HEK293T (cell line): ENCODE measurements around the gene DCAF12.

Experiments
- CTBP1 ChIP-seq: fragments of 450-650 bp; IDR thresholded peaks from 2 replicates; pipeline ENCODE4 v1.6.1; 2016; ENCODE audit warnings: borderline replicate concordance
- FOXK2 ChIP-seq: fragments of 450-650 bp; IDR thresholded peaks from 2 replicates; pipeline ENCODE4 v1.6.1; 2016; ENCODE audit warnings: mild to moderate bottlenecking
- FOXM1 ChIP-seq: fragments of 450-650 bp; IDR thresholded peaks from 2 replicates; pipeline ENCODE4 v1.6.1; 2017; ENCODE audit warnings: mild to moderate bottlenecking, borderline replicate concordance
- HDGF ChIP-seq: fragments of 450-650 bp; IDR thresholded peaks from 2 replicates; pipeline ENCODE4 v1.6.1; 2017; ENCODE audit warnings: antibody characterized with exemption, borderline replicate concordance
- NFRKB ChIP-seq: fragments of 450-650 bp; IDR thresholded peaks from 2 replicates; pipeline ENCODE4 v1.6.1; 2016; ENCODE audit warnings: mild to moderate bottlenecking, moderate library complexity
- SP1 ChIP-seq: fragments of 450-650 bp; IDR thresholded peaks from 2 replicates; pipeline ENCODE4 v1.6.1; 2017
- TARDBP ChIP-seq: fragments of 450-650 bp; IDR thresholded peaks from 2 replicates; pipeline ENCODE4 v1.6.1; 2016
- ZNF384 ChIP-seq: fragments of 450-650 bp; IDR thresholded peaks from 2 replicates; pipeline ENCODE4 v1.6.1; 2016
- TF ChIP-seq, protein P1 (sequence below): fragments of 450-650 bp; IDR thresholded peaks from 2 replicates; pipeline ENCODE4 v1.6.1; 2016

DNA sequence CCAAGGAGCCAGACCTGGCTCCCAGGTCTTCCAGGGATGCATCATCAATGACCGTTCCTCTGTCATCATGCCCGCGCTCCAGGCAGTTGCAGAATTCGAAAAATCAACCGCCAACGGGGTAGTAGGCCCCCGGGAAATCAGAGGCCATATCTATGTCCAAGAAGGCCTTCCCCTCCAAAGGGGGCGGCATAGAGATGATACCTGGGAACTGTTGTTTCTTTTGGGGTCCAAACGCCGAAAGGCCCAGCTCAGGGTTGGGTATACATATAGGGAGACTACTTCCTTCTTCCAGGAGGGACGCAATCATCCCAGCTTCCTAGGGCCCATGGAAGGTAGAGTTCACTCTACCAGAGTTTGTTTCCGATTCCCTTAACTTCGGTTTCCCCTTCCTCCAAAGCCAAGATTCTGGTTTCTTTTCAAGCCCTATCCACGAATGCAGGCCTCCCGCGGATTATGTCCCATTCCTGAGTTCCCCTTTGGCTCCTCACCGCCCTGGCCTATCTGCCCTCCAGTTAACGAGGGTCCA, 754 bp downstream of the DCAF12 start:
- TF ChIP-seq SP1 = no peak
- no peak for TF ChIP-seq TARDBP
- TF ChIP-seq, protein P1, sequence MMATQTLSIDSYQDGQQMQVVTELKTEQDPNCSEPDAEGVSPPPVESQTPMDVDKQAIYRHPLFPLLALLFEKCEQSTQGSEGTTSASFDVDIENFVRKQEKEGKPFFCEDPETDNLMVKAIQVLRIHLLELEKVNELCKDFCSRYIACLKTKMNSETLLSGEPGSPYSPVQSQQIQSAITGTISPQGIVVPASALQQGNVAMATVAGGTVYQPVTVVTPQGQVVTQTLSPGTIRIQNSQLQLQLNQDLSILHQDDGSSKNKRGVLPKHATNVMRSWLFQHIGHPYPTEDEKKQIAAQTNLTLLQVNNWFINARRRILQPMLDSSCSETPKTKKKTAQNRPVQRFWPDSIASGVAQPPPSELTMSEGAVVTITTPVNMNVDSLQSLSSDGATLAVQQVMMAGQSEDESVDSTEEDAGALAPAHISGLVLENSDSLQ = no peak
- TF ChIP-seq FOXK2 = no peak
- no peak for TF ChIP-seq NFRKB
- no peak for TF ChIP-seq CTBP1
- TF ChIP-seq HDGF = no peak
- no peak for TF ChIP-seq ZNF384
- no peak for TF ChIP-seq FOXM1
